Measurements from ENCODE around the gene HOXA11. TPM values are rescaled to one million over a fixed set of nuclear protein-coding genes. Genes with fewer than 3 reads are reported as not detected.
A peak's percentile ranks its signal among the peaks of the same experiment; 100 is the strongest.

The HOXA11 gene
- total and polyA plus RNA-seq, 2 of the 4 experiments (the other 2 are of a cell fraction) = 0.05 TPM; not detected in 1

- Histone ChIP-seq H3K79me1 (ENCODE audit: low read depth in 1 of 2, low read length in 2 of 2) (peaks cover 9 to 45% of the 10 kb centered on the region in 2 experiments), H3K36me3 (ENCODE audit: control insufficient read depth, insufficient read depth, low read length) (peaks cover 9% of the 10 kb centered on the region), H2AFZ (replicated peaks; ENCODE audit: low read length, poor library complexity) (no peak overlapping the region), H2BK15ac (ENCODE audit: low read depth, low read length) (0 out of 3 replicates have a peak overlapping the region, but pooled peaks have one; percentile 23), H3K9me3 (ENCODE audit: control insufficient read depth, insufficient read depth, low read length) (no peaks in the 10 kb centered on the region), H3K23ac (ENCODE audit: low read depth, low read length) (peak overlapping the region; percentile 60), H3K14ac (replicated peaks; ENCODE audit: low read depth, low read length) (no peak overlapping the region), H4K5ac (ENCODE audit: low read depth, low read length) (no peak overlapping the region), H3K4ac (ENCODE audit: low read depth, low read length) (no peak overlapping the region; the same call in 1 of the 2 replicates), H3K56ac (ENCODE audit: extremely low read depth, insufficient read depth, low read length) (peak overlapping the region; percentile 37; the same call in 1 of the 2 replicates), H3K4me3 (ENCODE audit: insufficient read depth, low read depth, low read length) (no peak overlapping the region), H2BK5ac (ENCODE audit: low read depth, low read length, poor library complexity, severe bottlenecking) (peak overlapping the region; percentile 35), H3K18ac (ENCODE audit: low read depth, low read length) (peak overlapping the region; percentile 20; the same call in 1 of the 2 replicates), H3K4me2 (ENCODE audit: low read depth, low read length) (peak overlapping the region; percentile 94), H2AK5ac (ENCODE audit: low read depth, low read length) (no peak overlapping the region), H3K27ac (ENCODE audit: insufficient read depth, low read length) (no peak overlapping the region; the same call in 1 of the 2 replicates), H2BK20ac (ENCODE audit: low read depth, low read length) (no peak overlapping the region), H3K4me1 (ENCODE audit: control insufficient read depth, insufficient read depth, low read length) (peaks cover 23% of the 10 kb centered on the region), H4K8ac (ENCODE audit: low read depth in 2 of 2, low read length in 2 of 2) (peak overlapping the region; percentile 16 to 57; a peak in 1 of 4 replicates), H2BK120ac (ENCODE audit: low read depth, low read length) (no peak overlapping the region), H3K27me3 (ENCODE audit: control insufficient read depth, insufficient read depth, low read length) (no peaks in the 10 kb centered on the region), H4K20me1 (ENCODE audit: insufficient read depth, low read length) (no peaks in the 10 kb centered on the region), H3K9me1 (ENCODE audit: insufficient read depth, low read length) (peaks cover 8% of the 10 kb centered on the region; the same call in 1 of the 2 replicates), H4K91ac (ENCODE audit: insufficient read depth, low read depth, low read length) (no peak overlapping the region), H2AK9ac (replicated peaks; ENCODE audit: low read depth, low read length, poor library complexity) (no peak overlapping the region), H3K9ac (ENCODE audit: low read depth, low read length) (peak overlapping the region; percentile 45; the same call in 1 of the 2 replicates)
- ATAC-seq (ENCODE audit: low read depth) = no peak
- CTCF ChIA-PET = interaction anchor here (0.9 kb wide), 1 partner anchor 23 kb away, joined by 3 read pairs; no protein-coding TSS in a partner anchor
- in situ Hi-C loops (cut with MboI; ENCODE audit: low sequenced_read_pairs) (no loop called here), intact Hi-C loops (cut with micrococcal nuclease) (no loop called here), dilution Hi-C loops (cut with HindIII; ENCODE audit: low sequenced_read_pairs, unreplicated experiment) (no loop called here)
- no TSS peak for BruUV-seq (replicated peaks)
- peak; percentile 73 for DNase-seq
- TF ChIP-seq POLR2A (IDR thresholded peaks at IDR 0.05; ENCODE audit: low read depth, low read length) (peak; percentile 26; the same call in 1 of the 2 replicates), NFE2L2 (IDR thresholded peaks at IDR 0.05; ENCODE audit: low read depth, low read length) (no peak), CEBPB (IDR thresholded peaks at IDR 0.05; ENCODE audit: low read depth, low read length) (peak; percentile 65; the same call in 1 of the 2 replicates), MXI1 (IDR thresholded peaks at IDR 0.05; ENCODE audit: borderline replicate concordance, low read depth, low read length) (no peak)
- WGBS, 2 experiments (ENCODE audit: extremely low coverage in 2 of 2, insufficient read length in 1 of 2) = no CpG with 5 or more reads among the region's 2 CpGs
- POLR2A ChIA-PET (ENCODE audit: unreplicated experiment) = no interaction called here
Measured at GRCh38 chr7:27137640-27138315, 47.3 kb downstream of the HOXA11 start.

All from IMR-90 (cell line).